CD4-positive, alpha-beta T cell treated with Interleukin-15 for 1 hour (primary cell): ENCODE data around the gene DEPP1.
"Not testable (repeated sequence)": the region's sequence is repeated elsewhere in the genome, so short reads cannot be mapped to it uniquely, and the experiment has no call there.

Source experiments
- DNase-seq: peaks from one replicate; pipeline ENCODE4 v3.0.0-alpha.2; 2020

The DEPP1 gene

DNA sequence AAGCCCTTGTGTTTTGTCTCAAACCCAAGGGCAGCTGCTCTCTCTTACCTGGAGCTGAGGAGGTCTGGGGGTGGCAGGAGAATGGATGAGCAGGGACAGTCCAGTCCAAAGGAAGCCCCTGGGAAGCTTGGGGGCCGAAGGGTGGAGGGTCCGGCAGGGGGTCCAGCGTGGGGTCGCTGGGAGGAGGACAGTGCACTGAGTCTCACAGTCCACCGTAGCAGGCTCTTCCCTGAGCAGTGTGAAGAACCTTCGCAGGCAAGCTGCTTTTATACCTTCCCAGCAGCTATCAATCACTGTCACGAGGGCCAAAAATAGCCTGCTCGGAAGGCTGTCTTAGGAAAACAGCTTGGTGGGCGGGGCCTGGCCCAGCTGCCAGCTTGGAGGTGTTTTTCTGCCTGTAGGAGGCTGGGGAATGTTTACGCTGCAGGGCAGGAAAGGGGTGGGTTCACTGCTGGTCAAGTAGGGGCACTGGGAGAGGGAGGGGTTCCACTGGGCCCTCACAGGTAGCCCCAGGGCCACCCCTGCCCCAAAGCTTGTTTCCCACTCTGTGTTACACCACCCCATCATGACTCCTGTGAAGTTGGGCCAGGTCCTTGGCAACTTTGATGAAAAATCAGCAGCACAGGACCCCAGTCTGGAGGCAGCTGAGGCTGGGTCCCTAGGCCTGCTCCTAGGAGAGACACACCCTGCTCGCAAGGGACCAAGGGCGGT lies at the start of gene DEPP1:
DEPP1 (minus strand) TSS at position 240 of the 711 bp plus-strand sequence. CDS start 779 bp downstream, outside the sequence.
- DNase-seq = peak; percentile 17

DNA sequence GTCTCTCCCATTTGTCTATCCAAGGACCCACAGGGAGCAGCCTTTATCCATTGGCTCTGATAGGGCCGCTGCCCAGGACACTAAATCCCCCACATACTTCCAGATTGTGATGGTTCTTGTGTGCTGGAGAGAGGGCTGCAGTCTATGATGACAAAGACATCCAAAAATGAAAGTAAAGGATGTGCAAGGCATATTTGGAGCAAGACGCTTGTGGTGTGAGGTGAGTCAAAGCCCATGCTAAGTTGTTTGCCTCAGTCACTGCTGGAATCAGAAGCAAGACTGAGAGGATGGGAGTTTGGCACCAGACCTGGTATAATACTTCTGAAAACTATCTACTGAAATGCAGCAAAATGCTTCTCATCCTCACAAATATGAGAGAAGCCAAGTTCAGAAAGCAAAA lies 44.8 kb upstream of the DEPP1 start:
- DNase-seq = no peak

GRCh38 chr10:45015590-45015989 lies 37.0 kb upstream of the DEPP1 start:
- DNase-seq = no peak

- not testable (repeated sequence) for DNase-seq
These were observed 35.9 kb upstream of the DEPP1 start for GRCh38 chr10:45014557-45014956.

- no peak for DNase-seq
These were observed 30.0 kb upstream of the DEPP1 start for GRCh38 chr10:45008524-45009161.

- DNase-seq = no peak
These were observed 27.8 kb upstream of the DEPP1 start for GRCh38 chr10:45006276-45007030.

DNA sequence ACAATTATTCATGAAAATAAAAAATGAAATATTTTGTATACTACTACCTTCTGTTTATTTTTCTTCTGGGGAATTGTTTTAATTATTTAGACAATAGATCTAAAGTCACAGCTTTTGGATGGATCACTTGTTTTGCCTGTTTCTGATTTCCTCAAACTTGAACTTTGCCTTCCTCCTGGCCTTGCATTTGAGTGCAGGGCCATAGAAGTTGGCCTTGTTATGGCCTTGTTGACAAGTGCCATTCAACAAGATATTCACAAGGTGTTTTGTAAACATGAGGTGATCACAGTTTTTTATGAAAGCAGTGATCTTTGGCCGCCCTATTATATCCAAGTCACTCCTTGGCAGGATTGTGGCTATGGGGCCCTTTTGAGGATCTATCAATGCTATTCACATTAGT lies 26.7 kb upstream of the DEPP1 start:
- DNase-seq = no peak

- no peak for DNase-seq
These were observed 26.1 kb upstream of the DEPP1 start for GRCh38 chr10:45004661-45005060.

DNA sequence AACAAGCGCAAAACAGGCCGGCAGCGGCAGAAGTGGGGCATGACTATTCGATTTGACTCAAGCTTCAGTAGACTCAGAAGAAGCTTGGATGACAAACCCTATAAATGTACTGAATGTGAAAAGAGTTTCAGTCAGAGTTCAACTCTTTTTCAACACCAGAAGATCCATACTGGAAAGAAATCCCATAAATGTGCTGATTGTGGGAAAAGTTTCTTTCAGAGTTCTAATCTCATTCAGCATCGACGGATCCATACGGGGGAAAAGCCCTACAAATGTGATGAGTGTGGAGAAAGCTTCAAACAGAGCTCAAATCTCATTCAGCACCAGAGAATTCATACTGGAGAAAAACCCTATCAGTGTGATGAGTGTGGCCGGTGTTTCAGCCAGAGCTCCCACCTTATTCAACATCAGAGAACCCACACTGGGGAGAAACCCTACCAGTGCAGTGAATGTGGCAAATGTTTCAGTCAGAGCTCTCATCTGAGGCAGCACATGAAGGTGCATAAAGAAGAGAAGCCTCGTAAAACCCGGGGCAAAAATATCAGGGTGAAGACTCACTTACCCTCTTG lies 24.9 kb upstream of the DEPP1 start:
- DNase-seq = no peak

DNA sequence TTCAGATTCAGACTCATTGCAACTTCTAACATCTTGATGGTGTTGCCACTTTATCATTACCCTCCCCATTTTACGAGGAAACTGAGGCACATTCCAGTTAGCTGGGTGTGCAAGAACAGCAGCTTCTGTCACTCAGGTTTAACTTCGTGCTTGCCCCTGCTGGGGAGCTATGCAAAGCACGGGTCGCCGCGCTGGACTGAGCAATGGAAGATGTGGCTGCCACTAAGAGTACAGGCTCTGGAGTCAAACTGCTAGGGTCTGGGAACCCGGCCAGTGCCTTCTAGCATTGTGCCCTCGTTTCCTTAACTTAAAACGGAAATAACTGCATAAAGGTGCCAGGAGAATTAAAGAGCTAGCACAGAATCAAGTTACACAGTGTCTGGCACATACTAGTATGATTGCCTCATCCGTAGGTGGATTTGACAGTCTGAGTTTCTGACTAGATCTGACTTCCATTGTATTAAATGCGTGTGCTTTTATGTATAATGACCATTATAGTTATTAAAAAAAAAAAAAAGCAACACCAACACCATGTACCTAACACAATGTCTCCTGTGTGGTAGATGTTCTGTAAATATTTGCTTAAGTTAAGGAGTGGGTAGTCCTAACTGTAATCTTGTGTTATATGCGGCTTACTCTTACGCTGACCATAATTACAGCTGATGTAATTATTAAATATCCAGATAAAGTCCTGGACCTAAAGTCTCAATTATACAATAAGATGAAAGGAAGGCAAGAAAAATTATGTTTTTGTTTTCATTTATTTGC lies 23.0 kb upstream of the DEPP1 start:
- peak; percentile 42 for DNase-seq

DNA sequence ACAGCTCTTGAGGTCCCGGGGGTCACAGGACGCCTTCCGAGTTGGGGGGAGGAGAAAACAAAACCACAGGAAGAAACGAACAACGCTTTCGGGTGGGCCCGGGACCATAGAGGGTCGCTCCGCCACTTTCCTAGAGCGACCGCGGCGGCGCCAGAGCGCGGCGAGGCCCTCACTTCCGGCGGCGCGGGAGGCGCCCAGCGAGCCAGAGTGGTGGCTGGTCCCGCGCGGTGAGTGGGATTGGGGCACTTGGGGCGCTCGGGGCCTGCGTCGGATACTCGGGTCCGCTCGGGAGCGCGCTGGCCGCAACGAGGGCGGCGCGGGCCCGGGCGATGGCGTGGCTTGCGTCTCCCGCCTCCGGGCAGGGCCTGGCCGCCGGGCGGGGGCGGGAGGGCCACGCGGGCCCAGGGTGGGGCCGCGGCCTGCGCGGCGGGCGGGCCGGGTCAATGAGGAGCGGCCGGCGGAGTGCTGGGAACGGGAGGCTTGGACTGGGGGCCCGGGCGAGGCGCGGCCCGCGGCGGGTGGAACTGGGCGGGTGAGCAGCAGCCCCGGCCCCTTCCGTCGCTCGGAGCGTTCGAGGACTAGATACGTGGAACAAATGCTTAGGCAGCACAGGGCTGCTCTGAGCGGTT lies 22.3 kb upstream of the DEPP1 start, which contains the start of gene ZNF22:
ZNF22 (plus strand) TSS at position 172 of the 629 bp plus-strand sequence. CDS start 2,446 bp downstream, outside the sequence.
- DNase-seq = peak; percentile 75

DNA sequence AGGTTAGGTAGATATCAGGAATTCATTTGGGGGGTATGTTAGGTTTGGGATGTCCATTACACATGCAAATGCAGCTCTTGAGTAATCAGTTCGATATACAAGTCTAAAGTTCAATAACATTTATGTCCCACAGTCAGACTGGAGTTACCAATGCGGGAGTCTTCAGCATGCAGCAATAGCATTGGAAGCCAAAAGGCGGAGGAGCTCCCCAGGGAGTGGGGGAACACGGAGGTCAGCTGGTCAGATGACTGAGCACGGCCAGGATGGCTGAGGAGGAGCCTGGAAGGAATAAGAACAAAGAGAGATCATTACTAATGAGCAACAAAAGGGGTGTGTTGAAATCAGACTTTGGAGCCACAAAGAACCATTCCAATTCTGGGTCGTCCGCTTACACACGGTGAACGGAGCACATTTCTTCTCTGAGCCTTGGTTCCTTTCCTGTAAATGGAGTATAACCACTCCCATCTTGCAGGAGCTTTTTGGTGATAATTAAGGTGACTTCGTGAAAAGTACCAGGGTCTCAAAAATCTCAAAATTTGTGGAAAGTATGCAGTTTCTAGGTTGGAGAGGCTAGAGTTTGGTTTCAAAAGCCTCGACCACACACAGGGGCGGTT lies 21.6 kb upstream of the DEPP1 start:
- DNase-seq = no peak

DNA sequence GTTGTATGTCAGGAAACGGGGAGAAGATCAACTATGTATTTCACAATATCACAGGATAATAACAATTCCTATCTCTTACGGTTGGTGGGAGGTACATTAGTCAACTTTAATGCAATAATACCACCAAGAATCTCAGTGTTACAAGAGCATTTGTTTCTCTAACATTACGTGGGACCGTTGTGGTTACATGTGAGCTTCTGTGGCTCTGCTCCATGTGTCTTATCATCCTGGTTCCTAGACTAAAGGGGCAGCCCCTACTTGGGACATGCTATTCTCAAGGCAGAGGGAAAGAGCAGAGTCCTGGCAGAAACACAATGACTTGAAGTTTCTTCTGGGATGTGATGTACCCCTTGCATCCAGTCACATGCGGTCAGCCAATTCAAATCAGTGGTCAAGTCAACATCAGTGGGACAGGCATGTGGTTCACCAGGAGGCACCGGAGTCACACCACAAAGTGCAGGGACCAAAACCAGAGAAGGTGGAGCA lies 19.6 kb upstream of the DEPP1 start:
- no peak for DNase-seq

GRCh38 chr10:44997105-44997748 lies 18.6 kb upstream of the DEPP1 start:
- no peak for DNase-seq

GRCh38 chr10:44995914-44996669 lies 17.5 kb upstream of the DEPP1 start:
- DNase-seq = no peak

DNA sequence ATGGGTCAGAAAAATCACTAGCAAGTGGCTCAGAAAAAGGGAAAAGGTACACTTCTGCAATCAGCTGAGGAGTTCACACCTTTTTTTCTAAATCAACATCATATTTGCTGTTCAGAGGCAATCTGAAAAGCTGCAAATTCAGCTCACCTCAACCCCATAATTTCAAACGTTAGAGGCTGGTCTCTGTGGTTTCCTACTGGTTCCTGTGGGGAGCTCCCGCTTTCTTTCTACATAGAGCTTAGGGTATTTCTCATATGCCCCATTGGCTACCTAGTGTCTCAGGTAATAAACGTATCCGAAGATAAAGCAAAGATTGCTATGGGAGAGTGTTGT lies 16.9 kb upstream of the DEPP1 start:
- DNase-seq = no peak

DNA sequence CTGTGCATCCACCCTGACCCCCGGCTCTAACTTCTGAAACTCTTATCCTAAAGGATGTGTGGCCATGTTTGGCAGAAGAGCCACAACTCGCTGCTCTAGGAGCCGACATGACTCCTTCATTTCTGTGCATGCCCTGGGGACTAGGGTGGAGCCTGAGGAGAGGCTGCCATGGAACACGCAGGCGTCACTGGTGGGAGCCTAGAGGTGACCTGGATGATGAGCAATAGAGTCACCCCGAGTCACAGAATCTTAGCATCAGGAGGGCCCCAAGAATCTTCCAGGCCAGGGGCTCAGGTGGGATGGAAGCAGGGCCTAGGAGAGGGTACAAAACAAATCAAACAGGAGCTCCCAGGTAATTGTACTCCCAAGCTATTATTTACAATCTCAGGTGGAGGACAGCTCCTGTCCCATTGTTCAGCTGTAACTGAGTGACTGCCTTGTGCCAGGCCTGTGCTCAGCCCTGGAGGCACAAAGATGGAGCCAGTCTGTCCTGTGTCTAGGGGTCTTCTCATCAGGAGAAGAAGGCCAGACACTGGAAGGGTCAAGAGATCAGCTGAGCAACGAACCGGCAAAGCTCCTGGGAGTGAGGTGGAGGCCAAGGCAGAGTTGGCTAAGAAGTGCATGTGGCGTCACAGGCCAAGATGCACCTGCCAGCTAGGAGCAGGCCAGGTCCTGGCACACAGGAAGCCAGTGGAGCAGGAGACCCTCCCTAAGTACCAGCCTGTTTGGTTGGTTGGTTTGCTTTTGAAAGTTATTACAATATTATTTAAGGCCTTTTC lies 16.3 kb upstream of the DEPP1 start:
- no peak for DNase-seq

DNA sequence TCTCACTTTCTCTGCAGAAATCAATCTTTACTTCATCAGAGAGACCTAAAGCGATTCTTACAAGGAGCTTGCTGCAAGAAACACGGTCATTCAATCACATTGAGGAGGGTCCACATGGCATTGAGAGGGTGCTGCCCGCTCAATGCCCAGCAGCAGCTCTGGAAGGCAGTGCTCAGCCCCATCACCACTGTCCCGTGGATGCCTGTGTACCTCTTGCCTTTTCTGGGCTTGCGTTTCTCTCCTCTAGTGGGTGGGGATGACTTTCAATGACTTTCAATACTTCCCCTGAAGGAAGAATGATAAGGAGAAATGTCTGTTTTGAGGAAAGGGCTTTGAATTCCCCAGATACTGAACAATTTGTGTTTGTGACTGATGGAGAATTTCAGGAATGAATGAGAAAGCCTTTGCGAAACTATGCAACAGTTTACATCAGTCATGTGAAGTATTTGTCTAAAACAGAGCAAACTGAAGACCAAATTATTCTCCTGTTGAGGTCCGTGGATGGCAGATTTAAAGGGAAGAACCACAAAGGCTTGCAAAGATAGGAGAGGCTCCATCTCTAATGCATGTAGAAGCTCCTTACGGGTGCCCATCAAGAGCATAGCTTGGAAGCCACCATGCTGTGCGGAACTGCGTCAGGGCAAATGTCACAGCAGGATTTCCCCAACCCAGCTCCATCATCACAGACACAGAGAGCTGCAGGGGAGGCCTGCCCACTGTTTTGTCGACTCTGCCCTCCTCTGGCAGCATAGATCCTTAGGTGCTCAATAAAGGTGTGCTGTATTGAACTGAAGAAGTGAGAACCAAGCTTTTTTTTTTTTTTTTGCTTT lies 15.5 kb upstream of the DEPP1 start:
- DNase-seq = no peak
